NCI-H2171 treated with DMSO at 0.1 percent for 48 hours (cell line): ENCODE data around the gene RPN2.

Source experiments
- DNase-seq: peaks from one replicate; lab custom pipeline; 2025; lab: John Stamatoyannopoulos, UW

RPN2 gene

DNA sequence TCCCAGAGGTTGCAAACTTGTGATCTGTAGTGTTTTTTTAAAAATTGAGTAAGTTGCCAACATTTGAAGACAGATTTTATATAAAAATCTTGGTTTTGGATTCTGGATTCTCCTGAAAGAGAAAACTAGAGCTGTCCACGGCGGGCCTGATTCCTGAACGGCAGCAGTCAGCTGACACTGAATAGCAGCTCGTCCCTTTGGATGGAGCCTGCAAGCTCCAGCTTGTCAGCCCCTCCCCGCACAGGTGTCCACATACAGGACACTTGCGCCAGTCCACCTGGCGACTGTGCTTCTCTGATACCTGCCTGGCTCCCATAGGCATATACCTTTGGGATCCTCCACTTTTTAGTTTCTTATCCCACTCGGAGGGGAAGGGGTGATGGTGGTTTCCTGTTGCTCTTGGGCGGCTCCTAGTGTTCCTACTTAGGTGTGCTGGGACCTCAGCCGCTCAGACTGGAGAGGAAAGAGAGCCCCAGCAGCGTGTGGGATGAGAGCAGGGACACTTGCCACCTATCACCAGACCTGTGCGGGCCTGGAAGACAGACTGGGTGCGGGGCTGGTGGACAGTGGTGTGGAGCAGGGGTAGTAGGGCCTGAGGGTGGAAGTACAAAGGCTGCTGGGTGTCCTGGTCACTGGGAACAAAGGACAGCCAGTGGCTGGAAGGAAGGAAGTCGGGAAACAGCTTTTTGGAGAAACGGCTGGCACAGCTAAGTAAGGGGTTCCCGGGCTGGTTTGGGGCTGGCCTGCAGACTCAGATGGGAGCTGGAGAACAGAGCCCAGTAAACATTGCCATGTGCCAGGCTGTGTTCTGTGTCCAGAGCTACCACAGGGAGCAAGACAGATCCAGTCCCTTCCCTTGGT lies 64.2 kb downstream of the RPN2 start:
- no peak for DNase-seq

DNA sequence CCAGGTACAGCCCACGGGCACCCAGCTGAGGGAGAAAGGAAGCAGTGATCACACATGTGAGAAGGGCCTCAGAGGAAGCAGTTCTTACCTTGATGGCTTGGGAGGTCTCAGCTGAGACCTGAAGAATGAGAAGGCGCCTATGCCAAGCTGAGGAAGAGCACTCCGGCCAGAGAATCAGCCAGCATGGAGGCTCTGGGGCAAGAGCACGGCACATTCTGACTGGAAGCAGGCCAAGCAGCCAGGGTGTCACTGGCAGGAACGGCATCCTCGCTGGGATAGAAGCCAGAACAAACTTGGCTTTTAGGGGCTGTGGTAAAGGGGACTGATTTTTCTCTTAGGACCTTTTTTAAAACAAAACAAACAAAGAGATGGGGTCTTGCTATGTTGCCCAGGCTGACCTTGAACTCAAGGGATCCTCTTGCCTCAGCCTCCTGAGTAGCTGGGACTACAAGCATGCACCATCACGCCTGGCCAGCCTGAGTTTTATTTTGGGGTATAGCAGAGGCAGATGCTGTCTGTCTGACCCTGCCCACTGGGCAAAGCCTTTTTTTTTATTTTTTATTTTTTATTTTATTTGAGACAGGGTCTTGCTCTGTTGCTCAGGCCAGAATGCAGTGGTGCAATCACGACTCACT lies 64.9 kb downstream of the RPN2 start:
- DNase-seq = no peak

DNA sequence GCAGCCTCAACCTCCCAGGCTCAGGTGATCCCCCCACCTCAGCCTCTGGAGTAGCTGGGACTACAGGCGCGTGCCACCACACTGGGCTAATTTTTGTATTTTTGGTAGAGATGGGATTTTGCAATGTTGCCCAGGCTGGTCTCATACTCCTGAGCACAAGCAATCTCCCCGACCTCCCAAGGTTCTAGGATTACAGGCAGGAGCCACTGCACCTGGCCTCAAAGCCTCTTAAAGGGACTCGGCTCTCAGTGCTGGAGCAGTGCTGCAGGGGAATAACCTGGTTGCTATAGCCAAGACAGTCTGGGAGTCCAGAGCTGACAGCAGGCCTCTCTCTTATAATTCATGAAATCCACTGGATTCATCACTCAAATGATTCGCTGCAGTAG lies 65.4 kb downstream of the RPN2 start:
- no peak for DNase-seq

DNA sequence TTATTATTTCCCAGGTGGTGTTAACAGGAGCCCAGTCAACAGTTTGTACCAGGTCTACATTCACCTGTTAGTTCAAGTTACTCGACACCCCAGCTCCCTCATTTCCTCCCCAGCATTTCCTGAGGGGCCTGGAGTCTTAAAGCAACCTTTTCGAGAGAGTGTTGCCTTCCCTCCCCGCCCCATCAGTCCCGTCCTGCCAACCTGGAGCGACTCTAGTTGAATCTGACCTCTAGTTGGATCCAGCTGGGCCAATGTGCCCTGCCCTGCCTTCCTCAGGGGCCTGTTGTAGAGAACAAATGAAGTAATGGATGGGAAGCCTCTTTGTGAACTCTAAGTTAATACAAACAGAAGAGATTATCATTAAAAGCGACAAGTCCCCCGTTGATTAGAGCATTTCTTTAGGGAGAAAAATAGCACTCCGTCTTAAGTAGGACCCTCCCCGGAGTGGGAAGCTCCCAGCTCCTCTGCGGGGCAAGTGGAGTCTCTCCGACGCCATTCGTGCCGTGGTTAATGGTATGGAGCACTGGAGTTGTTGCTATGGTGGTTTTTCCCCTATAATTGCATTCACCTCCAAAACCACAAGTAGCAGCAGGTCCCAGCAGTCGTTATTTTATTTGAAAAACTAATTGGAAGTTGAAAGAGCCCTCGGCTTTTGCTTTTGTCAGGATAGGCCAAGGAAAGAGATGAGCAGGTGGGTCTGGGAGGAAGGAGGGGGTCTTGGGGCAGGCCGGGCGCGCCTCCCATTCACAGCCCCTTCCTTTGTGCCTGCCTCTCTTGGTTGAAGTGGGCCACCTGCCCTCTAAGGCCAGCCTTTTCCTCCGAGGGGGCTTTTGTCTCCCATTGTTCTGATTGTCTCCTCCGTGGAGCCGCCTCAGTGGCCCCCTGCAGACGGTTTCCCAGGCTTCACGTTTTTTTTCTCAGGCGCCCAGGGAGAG lies 66.4 kb downstream of the RPN2 start:
- no peak for DNase-seq

DNA sequence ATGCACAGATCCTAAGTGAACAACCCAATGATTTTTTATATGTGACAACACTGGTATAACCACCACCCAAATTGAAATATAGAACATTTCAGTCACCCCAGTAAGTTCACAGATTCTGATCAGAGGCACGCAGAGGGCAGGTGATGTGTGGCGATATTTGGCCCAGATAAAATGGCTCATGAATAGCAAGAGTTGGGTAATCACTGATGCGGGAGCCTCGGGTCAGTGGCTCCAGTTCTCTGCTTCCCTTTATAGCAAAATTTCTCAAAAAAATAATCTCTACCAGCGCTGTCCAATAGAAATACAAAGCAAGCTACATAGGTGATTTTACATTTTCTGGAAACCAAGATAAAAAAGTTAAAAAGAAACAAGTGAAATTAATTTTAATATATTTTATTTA lies 67.6 kb downstream of the RPN2 start:
- no peak for DNase-seq

DNA sequence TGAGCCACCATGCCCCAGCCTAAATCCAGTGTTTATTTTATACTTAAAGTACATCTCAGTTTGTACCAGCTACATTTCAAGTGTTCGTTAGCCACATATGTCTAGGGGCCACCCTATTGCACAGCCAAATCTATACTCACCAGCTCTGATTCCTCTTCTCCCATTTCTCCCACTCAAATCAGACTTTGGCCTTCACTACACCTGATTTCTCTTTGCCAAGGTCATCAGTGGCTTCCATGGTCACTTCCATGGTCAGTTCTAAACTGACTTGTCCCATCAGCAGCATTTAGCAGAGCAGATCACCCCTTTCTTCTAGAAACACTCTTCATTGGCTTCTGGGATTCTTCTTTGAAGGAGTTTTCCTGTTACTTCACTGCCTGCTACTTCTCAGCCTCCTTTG lies 68.4 kb downstream of the RPN2 start:
- no peak for DNase-seq

DNA sequence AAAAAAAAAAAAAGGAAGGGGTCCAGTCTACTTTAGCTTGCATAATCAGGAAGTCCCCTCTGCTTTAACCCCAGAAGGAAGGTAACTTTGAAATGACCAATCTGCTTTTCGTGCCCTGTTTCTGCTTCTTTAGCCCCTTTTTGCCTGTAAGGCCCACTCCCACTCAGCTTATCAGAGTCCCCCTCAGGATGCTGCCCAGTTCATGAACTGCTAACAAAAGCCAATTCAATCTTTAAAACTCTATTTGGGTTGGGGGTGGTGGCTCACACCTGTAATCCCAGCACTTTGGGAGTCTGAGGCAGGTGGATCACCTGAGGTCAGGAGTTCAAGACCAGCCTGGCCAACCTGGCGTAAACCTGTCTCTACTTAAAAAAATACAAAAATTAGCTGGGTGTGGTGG lies 70.2 kb downstream of the RPN2 start:
- DNase-seq = no peak

DNA sequence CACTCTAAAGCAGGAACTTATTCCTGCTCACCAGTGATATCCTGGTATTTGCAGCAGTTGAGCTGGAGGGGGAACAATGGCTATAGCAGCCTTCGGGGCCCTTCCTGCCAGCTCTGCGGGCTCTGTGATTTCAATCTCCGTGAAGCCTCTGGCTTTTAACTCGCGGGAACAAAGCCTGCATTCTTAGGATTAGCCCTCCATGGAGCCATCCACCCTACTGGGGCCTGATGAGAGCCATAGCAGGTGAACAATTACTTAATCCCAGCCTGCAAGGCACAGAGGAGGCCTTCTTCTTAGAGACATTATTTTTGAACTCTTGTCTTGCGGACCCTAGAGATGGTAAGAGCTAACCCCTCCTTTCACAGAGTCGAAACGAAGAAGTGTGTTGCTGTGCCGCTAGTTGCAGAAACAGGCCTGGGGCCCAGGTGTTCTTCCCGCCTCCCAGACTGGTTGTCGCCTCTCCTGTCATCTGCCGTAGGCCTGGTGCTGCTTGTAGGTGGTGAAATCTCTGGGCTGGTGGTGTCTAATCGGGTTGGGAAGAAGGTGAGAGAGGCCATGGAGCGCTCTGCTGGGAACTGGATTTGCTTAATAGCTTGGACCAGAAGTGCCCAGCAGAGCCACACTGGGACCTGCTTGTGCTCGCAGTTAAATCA lies 72.8 kb downstream of the RPN2 start:
- no peak for DNase-seq

DNA sequence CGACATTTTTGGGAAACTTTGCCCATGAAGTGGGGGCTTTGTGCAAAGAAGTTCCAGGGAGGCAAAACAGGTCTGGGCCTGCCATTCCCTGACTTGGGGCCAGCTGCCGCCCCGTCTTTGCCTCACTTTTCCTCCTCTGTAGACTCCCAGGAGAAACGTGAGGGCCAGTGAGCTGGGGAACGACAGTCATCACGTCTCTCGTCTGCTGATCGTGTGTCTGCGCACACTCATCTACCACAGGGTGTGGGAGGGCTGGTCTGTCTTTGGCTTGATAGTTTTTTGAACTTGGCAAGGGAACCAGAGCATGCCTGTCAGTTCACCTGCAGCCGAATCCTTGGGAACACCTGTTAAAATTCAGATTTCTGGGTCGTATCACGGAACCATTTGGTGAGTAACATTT lies 74.0 kb downstream of the RPN2 start:
- DNase-seq = no peak

DNA sequence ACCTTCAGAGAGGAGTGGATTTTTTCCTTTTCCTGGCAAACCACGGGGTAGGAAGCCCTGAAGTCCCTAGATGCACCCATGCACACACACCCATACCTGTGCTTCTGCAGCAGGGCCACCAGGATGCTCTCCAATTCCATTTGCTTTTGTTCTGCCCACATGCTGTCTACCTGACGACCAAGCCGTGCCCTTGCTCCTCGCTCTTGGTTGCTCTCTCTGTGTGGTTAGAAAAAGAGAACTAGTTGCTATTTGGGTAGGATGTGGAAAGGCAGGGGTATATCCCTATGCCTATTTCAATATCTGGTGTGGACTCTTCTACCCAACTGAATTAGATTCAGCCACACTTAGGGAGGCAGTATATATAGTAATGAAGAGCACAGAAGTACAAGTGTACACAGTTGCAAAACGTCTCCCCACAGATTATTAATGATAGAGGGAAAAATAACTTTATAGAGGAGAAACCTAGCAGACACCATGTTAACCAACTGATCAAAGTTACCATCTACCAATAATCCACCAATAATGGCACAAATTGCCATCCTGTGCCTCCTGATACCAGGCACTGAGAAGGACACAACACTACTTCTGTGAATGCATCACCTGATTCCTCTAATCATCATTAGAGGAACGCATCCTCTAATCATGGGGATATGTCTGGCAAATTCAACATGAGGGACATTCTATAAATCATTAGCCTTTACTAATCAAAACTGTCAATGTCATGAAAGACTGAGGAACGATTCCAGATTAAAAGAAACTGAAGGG lies 75.2 kb downstream of the RPN2 start:
- DNase-seq = no peak

DNA sequence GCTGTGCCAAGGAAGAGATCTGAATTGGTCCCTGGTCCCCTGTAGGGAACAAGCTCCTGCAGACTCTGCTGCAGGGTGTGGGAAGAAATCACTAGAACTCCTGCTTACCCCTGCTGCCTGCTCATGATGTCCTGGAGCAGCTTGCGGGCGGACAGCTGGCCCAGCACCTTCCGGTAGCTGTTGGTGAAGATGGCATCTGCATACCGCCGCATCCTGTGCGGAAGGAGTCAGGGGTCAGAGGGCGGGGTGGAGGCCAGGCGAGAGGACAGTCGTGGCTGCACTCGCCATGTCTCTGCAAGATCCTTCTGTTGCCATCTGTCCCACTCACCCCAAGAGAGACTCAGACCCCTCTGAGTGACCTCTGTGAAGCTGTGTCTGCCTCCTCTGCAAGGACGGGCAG lies 77.2 kb downstream of the RPN2 start:
- no peak for DNase-seq

DNA sequence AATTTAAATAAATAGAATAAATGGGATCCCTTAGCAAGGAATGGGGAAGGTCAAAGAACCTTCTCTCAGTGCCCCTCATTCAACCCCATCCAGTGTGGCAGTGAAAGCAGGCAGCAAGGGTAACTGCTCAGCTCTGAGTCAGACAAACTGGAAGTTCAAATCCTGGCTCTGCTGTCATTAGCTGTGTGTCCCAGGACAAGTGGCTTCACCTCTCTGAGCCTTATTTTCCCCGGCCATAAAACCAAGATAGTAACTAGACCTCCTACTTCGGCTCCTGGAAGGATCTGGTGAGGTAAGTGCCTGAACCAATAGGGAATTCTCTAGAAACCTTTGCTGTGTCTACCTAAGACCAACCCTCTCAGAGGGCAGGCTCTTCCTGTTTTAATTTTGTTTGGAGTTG lies 78.4 kb downstream of the RPN2 start:
- no peak for DNase-seq

DNA sequence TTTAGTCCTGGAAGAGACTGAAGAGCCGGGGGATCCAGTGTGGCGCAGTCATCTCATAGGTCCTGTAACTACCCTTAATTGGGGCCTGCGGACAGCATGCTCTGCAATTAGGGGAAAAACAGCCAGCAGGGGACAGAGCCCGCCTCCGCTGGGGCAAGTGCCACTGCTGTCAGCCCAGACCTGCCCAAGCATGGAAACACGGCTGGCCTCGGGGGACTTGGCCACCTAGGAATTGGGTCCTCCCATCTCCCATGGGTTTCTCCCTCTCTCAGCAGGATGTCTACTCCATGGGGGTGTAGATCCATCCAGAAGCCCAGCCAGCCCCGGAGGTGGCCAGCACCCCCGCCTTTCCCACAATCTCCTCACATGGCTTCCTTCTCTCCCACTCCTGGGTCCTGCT lies 78.9 kb downstream of the RPN2 start:
- DNase-seq = no peak

DNA sequence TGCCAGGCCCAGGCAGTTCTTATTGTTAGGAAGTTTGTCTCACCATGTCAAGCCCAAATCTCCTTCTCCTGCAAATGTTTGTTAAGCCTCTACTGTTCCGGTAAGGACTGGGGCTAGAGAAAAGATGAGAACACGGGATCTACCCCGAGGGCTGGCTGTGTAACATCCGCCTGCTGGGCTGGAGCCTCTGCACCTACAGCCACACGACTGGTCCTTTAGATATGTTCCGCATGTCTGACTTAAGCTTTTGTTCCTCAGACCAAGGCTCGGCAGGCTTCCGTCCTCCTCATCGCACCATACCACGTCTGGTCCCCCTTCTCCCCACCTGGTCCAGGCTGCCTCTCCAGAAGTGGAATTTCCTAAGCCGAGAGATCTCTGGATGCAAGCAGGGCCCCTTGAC lies 79.9 kb downstream of the RPN2 start:
- no peak for DNase-seq

DNA sequence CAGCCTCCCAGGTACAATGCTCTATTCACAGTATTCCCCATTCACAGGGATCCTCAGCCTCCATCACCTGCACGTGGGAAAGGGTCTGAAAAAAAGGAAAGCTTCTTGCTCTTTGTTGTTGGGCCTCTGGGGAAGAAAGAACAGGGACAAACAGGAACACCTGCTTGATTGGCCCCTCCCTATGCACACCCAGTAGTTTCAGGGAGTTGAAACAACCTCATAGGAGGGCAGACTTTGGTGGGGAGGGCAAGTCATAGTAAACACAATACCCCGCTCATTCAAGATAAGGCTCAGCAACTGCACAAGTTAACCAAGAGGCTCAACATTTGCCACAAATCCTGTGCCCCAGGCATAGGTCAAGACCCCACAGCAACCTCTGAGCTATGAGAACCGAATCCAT lies 80.7 kb downstream of the RPN2 start:
- no peak for DNase-seq

DNA sequence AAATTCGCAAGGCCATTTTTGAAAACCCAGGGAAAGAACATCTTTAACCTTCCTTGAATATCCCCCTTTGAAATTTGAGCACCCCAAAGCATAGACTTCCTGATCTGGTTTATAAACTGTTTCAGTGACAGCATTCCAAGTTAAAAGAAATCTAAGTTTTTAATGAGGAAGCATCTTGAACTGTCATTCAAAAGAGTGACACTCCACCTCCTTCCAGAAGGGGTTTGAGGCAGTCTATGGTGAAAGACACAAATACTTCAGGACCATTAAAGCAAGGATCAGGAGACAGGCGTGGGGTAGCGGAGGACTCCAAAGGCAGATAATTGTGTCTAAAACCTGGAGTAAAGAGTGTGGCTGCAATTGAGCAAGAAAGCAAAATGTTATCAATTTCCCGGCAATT lies 81.8 kb downstream of the RPN2 start:
- DNase-seq = no peak

DNA sequence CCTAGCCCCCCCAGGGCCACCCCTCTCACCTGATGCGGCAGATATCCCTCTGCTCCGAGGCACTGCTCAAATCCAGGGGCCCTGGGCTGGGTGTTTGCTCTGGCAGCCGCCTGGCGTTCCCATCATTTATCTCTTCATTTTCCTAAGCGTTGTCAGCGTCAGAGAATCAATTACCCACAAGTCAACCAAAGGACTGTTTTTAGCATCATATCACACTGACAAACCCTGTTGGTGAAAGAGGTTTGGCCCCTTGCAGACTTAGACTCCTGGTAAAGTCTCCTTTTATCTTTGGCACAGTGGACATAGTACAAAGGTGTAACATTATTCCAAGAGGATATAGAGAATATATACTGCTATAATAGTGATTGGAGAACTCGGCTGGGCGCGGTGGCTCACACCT lies 82.6 kb downstream of the RPN2 start, which contains the start of gene GHRH:
Gene GHRH, minus strand, starts transcription at position 101 of the 400 bp plus-strand sequence. CDS start 4,925 bp downstream, outside the sequence.
- DNase-seq = no peak

DNA sequence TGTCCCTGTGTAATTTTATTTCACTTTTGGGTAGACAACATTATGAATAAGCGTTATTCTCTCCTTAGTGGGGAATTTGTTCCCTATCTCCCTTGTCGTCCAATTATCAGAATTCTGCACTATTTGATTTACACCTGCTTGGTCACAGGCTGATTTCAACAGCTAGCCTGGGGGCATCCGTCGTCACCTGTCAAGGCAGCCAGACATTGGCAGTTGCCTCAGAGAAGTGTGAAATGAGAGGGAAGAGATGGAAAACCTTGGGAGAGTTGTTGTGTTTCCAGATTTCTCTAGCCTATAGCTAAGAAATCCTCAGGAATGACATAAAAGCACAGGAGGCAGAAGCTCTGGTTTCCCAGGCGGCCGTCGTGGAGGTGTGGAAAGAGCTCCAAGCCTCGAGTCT lies 83.4 kb downstream of the RPN2 start:
- no peak for DNase-seq

DNA sequence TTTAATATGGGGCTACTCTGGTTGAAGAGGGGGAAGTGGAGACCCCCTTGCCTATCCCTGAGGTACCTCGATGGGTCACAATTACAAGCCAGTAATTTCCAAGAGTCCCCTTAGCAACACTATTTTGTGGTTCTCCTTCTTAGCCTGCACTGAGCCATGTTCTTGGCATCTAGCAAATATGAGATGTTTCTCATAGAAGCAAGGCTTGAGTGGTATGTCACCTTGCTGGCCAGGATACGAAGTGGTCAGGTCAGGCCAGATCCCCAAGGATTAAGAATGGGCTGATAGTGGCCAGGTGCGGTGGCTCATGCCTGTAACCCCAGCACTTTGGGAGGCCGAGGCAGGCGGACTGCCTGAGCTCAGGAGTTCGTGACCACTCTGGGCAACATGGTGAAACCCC lies 84.6 kb downstream of the RPN2 start:
- DNase-seq = no peak

DNA sequence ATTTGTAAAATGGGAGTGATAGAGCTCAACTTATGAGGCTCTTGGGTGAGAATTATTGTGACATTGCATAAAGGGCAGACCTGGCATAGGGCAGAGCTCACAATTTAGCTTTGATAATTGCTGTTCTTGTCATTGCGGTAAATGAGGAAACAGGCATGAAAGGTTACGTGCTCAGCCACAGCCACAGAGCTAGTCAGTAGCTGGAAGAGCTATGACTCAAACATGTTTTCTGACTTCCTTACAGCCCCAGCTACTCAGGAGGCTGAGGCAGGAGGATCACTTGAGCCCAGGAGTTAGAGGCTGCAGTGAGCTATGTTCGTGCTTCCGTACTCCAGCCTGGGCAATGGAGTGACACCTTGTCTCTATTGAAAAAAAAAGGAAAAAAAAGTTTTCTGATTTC lies 86.0 kb downstream of the RPN2 start:
- DNase-seq = no peak

DNA sequence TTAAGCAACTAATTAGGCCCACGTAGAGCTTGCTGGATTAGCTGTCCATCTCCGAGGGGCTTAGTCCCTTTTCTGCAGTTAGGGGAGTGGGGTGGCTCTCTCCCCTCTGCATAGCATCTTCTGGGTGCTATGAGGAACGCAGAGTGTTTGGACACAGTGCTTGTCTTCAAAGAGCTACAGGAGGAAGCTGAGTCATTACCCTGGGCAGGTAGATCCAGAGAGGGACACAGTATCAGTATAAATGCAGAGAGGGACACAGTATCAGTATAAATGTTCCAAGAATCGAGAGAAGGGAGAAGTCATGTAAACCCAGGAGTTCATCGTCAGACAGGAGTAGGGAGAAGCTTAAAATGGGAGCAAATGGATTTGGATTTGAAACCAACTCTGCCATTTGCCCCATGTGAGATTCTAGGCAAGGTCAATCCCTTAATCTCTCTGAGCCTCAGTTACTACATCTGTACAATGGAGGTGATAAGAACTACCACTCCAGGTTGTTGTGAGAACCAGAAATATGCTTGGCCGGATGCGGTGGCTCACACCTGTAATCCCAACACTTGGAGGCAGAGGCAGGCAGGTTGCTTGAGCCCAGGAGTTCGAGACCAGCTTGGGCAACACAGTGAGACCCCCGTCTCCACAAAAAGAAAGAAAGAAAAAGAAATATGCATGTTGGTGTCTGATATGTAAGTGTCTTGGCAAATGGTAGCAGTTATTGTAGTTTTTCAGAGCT lies 88.0 kb downstream of the RPN2 start:
- DNase-seq = no peak
